Brain microvascular endothelial cell (primary cell): Measurements from ENCODE around the gene JAML.

Experiments used
- DNase-seq: peaks from one replicate; pipeline ENCODE4 v3.0.0-alpha.2; 2020
- H3K27ac ChIP-seq: fragments of 250-450 bp; sonication (Bioruptor Pico); 2 replicates; pipeline ENCODE4 v1.5.1; 2020; ENCODE audit warnings: mild to moderate bottlenecking, moderate library complexity
- H3K27me3 ChIP-seq: fragments of 250-450 bp; sonication (Bioruptor Pico); replicated peaks from 2 replicates; pipeline ENCODE4 v1.5.1; 2020; ENCODE audit warnings: mild to moderate bottlenecking
- H3K36me3 ChIP-seq: fragments of 250-450 bp; sonication (Bioruptor Pico); replicated peaks from 2 replicates; pipeline ENCODE4 v1.5.1; 2020; ENCODE audit warnings: mild to moderate bottlenecking
- H3K4me3 ChIP-seq: 2 replicates; pipeline ENCODE4 v1.5.1; 2011; ENCODE audit warnings: low read depth, mild to moderate bottlenecking, control low read depth, low read length, moderate library complexity
- in situ Hi-C: cut with HindIII; loops from 2 replicates; pipeline ENCODE4 v1.10.0; 2017; ENCODE audit warnings: low sequenced_read_pairs, low pct_ligation_motif_present
- TF ChIP-seq, protein P1 (sequence below): IDR thresholded peaks from 2 replicates; pipeline ENCODE4 v1.5.1; 2011; ENCODE audit warnings: low read depth, mild to moderate bottlenecking, moderate library complexity, low read length, control low read depth, inconsistent platforms; ENCODE audit errors: missing control alignments

JAML gene

GRCh38 chr11:118166641-118167040, 58.2 kb downstream of the JAML start:
- Histone ChIP-seq H3K27me3 (peaks cover 9% of the 10 kb centered on the region), H3K36me3 (no peaks in the 10 kb centered on the region), H3K27ac (no peak overlapping the region), H3K4me3 (no peak overlapping the region)
- in situ Hi-C loops, result no loop called here
- no peak for DNase-seq
- TF ChIP-seq, protein P1, sequence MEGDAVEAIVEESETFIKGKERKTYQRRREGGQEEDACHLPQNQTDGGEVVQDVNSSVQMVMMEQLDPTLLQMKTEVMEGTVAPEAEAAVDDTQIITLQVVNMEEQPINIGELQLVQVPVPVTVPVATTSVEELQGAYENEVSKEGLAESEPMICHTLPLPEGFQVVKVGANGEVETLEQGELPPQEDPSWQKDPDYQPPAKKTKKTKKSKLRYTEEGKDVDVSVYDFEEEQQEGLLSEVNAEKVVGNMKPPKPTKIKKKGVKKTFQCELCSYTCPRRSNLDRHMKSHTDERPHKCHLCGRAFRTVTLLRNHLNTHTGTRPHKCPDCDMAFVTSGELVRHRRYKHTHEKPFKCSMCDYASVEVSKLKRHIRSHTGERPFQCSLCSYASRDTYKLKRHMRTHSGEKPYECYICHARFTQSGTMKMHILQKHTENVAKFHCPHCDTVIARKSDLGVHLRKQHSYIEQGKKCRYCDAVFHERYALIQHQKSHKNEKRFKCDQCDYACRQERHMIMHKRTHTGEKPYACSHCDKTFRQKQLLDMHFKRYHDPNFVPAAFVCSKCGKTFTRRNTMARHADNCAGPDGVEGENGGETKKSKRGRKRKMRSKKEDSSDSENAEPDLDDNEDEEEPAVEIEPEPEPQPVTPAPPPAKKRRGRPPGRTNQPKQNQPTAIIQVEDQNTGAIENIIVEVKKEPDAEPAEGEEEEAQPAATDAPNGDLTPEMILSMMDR, result no peak

DNA sequence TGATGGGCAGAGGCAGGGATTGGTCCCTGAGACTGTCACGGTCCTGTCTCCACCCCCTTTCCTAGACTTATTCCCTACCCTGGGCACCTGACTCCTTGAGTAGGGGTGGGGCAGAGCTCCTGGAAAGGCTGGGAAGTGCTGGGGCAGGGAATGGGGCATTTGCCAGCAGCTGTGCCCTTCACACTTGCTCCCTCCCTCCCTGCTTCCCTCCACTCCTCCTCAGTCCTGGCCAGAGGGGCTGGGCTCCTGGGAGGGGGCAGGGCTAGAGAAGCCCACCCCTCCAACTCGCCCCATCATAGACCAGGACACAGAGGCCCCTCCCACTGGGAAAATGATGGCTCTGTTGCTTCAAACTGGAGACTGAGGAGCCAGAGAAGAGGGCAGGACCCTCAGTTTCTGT, 59.9 kb downstream of the JAML start:
- Histone ChIP-seq H3K27me3 (peaks cover 5% of the 10 kb centered on the region), H3K36me3 (no peaks in the 10 kb centered on the region)
- in situ Hi-C loops, result no loop called here

GRCh38 chr11:118163494-118163893, 61.3 kb downstream of the JAML start:
- Histone ChIP-seq H3K4me3 (no peak overlapping the region), H3K27ac (no peak overlapping the region), H3K27me3 (peaks cover 6% of the 10 kb centered on the region), H3K36me3 (no peaks in the 10 kb centered on the region)
- in situ Hi-C loops, result no loop called here
- no peak for DNase-seq
- TF ChIP-seq, protein P1, result no peak

More for the DNA sequence above, 59.9 kb downstream of the JAML start:
- DNase-seq, result no peak
- TF ChIP-seq, protein P1, result no peak
- no peak overlapping the region for H3K4me3 ChIP-seq
- H3K27ac ChIP-seq, result no peak overlapping the region

DNA sequence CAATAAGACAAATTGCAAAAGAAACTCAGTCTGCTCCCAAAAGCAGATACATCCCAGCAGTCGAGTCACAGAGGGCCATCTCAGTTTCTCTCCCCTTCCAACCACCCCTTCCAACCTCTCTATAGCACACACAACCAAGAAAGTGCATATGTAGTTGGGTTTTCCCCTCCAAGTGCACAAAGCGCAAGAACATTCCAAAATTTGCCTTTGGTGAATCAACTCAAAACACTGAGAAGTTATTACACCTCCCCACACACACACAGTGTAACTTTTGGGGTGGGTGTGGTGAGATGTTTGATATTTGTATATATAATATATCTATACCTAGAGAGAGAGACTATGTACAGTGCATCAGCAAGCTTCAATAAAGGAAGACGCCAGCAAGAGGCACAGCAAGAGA, 62.0 kb downstream of the JAML start:
- no peaks in the 10 kb centered on the region for H3K36me3 ChIP-seq
- peaks cover 8% of the 10 kb centered on the region for H3K27me3 ChIP-seq
- no peak overlapping the region for H3K27ac ChIP-seq
- TF ChIP-seq, protein P1, result no peak
- in situ Hi-C loops, result no loop called here
- DNase-seq, result no peak
- H3K4me3 ChIP-seq, result no peak overlapping the region

- no peak for DNase-seq
- no peak overlapping the region for H3K4me3 ChIP-seq
- no peak overlapping the region for H3K27ac ChIP-seq
- TF ChIP-seq, protein P1, result no peak
- H3K36me3 ChIP-seq, result no peaks in the 10 kb centered on the region
- in situ Hi-C loops, result no loop called here
- peaks cover 19% of the 10 kb centered on the region for H3K27me3 ChIP-seq
Measured at GRCh38 chr11:118161786-118162185, 63.0 kb downstream of the JAML start.

DNA sequence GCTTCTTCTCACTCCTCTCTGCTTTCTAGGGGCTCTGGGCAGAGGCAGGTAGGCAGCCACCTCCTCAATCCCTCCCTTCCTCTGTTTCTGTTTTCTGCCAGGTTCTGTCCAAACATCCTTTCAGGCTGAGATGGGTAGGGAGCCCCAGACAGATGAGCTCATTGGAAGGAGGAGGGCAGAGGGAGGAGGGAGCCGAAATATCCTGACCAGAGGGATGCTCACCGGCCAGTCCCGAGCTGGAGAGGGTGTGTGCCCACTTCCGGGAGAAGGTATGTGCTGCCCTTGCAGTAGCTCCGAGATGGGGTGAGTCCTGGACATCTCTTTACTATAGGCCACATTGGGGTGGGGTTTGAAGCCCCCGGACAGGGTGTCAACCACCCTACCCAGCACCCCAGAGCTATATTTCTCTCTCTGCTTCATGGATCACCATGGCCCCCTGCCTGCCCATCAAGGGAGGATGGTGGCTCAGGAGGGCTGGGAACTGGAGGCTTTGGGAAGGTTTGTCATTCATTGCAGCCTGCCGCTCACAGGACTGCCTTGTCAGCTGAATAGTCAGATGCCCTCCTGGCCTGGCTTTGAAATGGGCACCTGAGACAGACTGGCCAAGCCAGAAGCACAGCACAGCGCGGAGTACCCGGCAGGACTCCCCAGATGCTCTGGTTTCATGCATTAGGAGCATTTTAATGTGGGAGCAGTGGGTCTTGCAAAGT, 67.5 kb downstream of the JAML start:
- Histone ChIP-seq H3K4me3 (no peak overlapping the region), H3K27ac (no peak overlapping the region), H3K27me3 (peaks cover 57% of the 10 kb centered on the region), H3K36me3 (no peaks in the 10 kb centered on the region)
- TF ChIP-seq, protein P1, result no peak
- in situ Hi-C loops, result no loop called here
- DNase-seq, result no peak
